ENCODE measurements around the gene PTPN23.

- TF ChIP-seq POLR2A (IDR thresholded peaks at IDR 0.05) (no peak), CTCF (IDR thresholded peaks at IDR 0.05) (no peak)
Observed at GRCh38 chr3:47376393-47376792, 4.4 kb upstream of the PTPN23 start.

Measured in body of pancreas (tissue), 4 donors.